Measurements from ENCODE around the gene ADARB2.

Gene ADARB2

GRCh38 chr10:1577945-1578344, 159.4 kb downstream of the ADARB2 start:
- DNase-seq (ENCODE audit: low read depth in 1 of 2, low spot score in 1 of 2) = no peak
- no peak overlapping the region for H3K4me3 ChIP-seq (replicated peaks; ENCODE audit: insufficient read depth, low read length)
- no peak for TF ChIP-seq SPI1 (IDR thresholded peaks at IDR 0.05; ENCODE audit: borderline replicate concordance, low read depth)
- TF ChIP-seq REST (IDR thresholded peaks at IDR 0.05; ENCODE audit: insufficient replicate concordance, low read depth) = no peak
- no peak for TF ChIP-seq GABPA (IDR thresholded peaks at IDR 0.05; ENCODE audit: low read depth)
- no peak for TF ChIP-seq POLR2AphosphoS5 (IDR thresholded peaks at IDR 0.05; ENCODE audit: low read depth)
- TF ChIP-seq CTCF (IDR thresholded peaks at IDR 0.05; ENCODE audit: insufficient read depth, low read length) = no peak
- no peaks in the 10 kb centered on the region for H3K27me3 ChIP-seq (ENCODE audit: insufficient read depth, poor library complexity, severe bottlenecking)
- no peak overlapping the region for H3K27ac ChIP-seq (replicated peaks)

- Histone ChIP-seq H3K27me3 (ENCODE audit: insufficient read depth, poor library complexity, severe bottlenecking) (no peaks in the 10 kb centered on the region), H3K27ac (replicated peaks) (no peak overlapping the region), H3K4me3 (replicated peaks; ENCODE audit: insufficient read depth, low read length) (no peak overlapping the region)
- no peak for TF ChIP-seq REST (IDR thresholded peaks at IDR 0.05; ENCODE audit: insufficient replicate concordance, low read depth)
- TF ChIP-seq SPI1 (IDR thresholded peaks at IDR 0.05; ENCODE audit: borderline replicate concordance, low read depth) = no peak
- TF ChIP-seq POLR2AphosphoS5 (IDR thresholded peaks at IDR 0.05; ENCODE audit: low read depth) = no peak
- TF ChIP-seq CTCF (IDR thresholded peaks at IDR 0.05; ENCODE audit: insufficient read depth, low read length) = no peak
- no peak for TF ChIP-seq GABPA (IDR thresholded peaks at IDR 0.05; ENCODE audit: low read depth)
- DNase-seq (ENCODE audit: low read depth in 1 of 2, low spot score in 1 of 2) = no peak
Measured at GRCh38 chr10:1577373-1577770, 160.0 kb downstream of the ADARB2 start.

GRCh38 chr10:1576467-1577372, 160.6 kb downstream of the ADARB2 start:
- H3K4me3 ChIP-seq (replicated peaks; ENCODE audit: insufficient read depth, low read length) = no peak overlapping the region
- TF ChIP-seq REST (IDR thresholded peaks at IDR 0.05; ENCODE audit: insufficient replicate concordance, low read depth) (no peak), GABPA (IDR thresholded peaks at IDR 0.05; ENCODE audit: low read depth) (no peak), CTCF (IDR thresholded peaks at IDR 0.05; ENCODE audit: insufficient read depth, low read length) (no peak), POLR2AphosphoS5 (IDR thresholded peaks at IDR 0.05; ENCODE audit: low read depth) (no peak), SPI1 (IDR thresholded peaks at IDR 0.05; ENCODE audit: borderline replicate concordance, low read depth) (no peak)
- H3K27me3 ChIP-seq (ENCODE audit: insufficient read depth, poor library complexity, severe bottlenecking) = no peaks in the 10 kb centered on the region
- H3K27ac ChIP-seq (replicated peaks) = no peak overlapping the region
- no peak for DNase-seq (ENCODE audit: low read depth in 1 of 2, low spot score in 1 of 2)

Measured in HL-60 (cell line).